HuH-7.5 (cell line): ENCODE data around the gene SPAG17.

ENCODE experiments used
- DNase-seq: peaks from one replicate; pipeline ENCODE4 v3.0.0; 2011; ENCODE audit warnings: low spot score

Gene SPAG17

DNA sequence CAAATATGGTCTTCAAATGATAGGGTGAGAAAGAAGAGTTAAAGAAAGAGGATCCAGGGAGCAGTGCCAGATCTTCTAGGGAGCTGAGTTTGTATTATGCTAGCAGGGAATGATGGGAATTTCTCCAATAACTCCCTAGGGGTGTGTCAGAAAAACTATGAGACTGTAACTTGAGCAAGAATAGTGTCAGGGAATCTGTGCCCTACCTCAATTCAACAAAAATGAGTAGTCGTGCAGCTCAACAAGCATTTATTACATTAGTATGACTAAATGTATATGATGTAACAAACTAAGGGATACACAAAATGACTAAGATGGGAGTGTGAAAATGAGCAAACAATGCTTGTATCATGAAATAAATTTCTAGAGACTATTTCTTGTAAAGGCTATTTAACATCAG, 24.2 kb downstream of the SPAG17 start:
- no peak for DNase-seq

DNA sequence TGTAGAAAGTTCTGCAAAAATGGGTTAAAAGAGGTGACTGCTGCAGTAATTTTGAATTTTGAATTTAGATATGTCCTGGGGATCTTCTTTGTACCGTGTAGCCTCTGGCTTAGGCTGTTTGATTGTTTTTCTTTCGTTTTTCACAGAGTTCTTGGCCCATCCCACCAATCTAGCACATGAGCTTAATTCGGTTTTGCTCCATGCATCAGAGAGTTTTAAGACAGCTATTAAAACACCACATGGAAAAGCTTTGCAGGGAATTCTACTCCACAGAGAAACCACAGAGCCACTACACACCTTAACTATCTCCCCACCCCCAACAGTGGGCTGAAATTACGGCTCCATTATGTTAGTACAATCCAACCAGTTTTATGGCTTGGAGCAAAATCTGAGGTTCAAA, 25.5 kb downstream of the SPAG17 start:
- DNase-seq = no peak

DNA sequence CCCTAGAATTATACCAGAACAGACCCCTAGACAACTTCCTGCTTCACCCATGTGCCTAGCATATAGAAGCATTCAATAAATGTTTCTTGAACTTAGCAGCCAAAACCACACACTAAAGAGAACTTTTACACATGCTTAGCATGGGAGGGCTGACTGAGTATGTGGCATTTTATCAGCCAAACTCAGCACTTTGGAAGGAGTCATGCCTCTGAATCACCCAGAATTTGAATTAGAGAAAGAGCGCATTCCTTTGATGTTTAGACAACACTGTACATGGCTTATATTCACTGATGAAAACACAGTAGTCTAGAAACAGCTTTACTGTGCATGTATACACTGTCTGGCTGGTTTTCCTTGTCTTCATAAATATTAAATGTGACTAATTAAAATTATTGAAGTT, 26.1 kb downstream of the SPAG17 start:
- DNase-seq = no peak

DNA sequence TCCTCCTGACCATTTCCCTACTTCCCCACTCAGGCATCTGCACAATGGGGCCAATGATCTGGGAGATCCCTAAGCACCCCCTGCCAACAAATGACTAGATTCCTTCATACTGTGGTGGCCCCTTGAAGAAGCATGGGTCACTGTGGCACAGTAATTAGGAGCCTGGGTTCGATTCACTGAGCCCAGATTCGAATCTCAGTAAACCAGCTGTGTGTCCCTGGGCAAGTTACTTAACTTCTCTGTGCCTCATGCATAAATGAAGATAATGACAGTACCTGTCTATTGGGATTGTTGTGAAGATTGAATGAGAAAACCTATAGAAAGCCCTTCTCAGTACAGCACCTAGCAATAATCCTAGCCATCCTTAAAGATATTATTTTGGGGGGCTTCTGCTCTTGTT, 27.5 kb downstream of the SPAG17 start:
- no peak for DNase-seq

DNA sequence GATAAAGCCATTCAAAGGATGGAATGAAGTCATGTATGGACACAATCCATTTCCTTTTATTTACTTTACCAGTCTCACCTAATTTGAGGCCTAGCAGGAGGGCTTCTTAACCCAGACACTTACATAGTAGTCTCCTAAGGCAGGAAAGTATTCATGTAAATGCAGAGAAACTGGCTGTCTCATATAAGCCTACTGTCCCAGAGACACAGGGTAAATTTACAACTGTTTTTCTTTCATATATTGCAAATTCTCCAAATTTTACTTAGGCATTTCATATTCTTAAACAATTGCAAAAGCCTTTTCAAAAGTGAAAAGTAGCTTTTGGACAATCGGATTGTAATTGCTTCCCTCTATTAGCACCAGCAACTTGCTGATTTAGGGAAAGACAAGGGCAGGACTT, 29.9 kb downstream of the SPAG17 start:
- DNase-seq = no peak

DNA sequence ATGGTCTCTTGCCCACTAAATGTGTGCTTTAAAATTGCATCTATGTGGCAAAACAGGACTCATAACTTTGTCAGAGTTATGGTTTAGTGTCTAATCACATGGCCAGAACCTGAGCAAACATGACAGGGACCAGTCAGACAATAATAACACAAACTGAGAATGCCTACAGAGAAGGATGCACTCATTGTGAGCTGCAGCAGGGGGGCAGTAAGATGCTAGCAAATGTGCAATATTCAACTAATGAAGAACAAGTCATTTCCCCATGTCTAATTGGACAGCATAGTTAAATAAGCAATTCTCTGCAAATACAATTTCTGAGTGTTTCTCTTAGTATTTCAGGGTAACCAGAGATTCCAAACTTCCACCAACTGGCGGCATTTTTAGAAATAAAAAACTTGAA, 30.8 kb downstream of the SPAG17 start:
- DNase-seq = no peak

DNA sequence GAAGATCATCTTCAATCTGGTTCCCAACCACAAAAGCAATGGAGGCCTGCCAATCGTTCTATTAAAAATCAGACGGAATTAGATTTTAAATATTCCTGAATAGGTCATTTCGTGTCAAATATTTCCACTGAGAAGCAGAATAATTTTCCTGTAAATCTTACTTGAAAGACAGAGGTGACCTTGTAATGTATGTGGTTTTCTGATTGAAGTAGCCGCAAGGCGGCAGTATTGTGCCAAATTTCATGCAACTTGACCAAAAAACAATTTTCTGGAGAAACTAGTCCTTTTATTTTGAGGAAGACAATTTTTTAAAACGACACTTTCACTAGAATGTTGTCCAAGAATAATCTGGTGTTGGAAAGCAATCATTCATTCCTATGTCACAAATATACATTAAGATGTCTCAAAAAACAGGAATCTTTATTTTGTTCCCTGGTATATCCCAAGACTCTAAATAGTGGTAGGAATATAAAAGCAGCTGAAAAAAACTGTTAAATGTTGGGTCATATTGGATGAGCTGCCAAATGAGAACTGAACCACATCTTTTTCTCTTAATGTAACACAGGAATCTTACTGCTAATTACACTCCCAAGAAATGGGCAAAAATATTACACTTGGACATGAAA, 33.6 kb downstream of the SPAG17 start:
- no peak for DNase-seq

DNA sequence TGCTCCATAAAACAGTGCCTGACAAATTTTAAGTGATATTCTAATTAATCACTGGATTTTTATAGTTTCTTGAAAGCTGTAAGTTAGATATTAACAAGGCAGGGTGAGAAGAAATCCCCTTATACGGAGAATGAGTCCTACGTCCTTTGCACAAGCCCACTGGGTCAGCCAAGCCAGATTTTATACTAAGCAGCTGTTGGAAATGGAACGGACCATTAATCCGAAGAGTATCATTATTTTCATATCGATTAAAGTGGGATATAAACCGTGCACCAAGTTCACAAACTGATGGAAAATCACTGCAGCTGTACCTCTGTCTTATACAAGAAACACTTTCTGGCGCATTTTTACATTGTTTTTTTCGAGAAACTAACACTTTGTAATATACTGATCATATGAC, 35.2 kb downstream of the SPAG17 start:
- DNase-seq = no peak

DNA sequence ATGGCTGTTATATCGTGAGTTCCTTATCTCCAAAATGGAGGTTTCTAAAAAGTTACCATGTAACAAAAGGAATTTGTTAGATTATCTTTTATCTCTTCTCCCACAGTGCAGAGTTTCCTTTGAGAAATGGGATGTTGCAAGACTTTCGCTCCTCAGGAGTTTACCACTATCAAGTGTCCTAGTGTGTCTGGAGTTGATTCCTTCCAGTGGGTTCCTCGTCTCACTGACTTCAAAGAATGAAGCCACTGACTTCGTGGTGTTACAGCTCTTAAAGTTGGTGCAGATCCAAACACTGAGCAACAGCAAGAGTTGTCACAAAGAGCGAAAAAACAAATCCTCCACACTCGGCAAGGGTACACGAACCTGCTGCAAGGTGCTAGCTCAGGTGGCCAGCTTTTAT, 37.0 kb downstream of the SPAG17 start:
- DNase-seq = no peak

DNA sequence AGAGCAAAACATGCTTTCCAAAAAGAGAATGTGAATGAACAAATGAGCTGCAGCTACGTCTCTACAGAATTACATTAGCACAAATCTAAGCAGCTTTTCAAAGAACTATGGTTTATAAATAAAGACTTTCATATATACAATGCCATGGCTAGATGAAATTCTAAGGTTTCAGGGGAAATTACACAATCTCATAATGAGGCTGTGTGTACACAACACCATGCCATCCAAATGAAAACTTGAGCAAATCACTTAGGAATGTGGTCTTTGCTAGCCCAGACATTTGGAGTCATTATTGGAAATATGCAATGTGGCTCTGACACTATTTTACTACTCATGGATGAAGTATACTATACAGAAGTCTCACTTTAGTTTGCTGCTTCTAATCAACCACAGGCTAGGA, 37.5 kb downstream of the SPAG17 start:
- DNase-seq = no peak

DNA sequence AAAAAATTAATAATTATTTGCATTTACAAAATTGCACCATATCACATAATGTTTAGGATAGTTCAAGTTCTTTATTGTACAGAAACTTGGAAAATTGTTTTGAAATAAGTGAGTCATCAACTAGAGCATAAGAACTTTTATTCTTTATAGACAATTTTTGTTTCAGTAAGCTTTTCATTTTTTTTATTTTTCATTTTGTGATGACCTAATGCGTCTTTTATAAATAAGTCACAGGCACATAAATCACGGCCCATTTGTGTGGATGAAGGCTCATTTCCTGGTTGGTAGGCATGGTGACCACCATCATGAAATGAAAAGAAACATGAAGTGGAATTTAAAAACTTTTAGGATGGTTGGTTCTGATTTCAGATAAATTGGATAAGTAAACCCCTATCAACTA, 39.3 kb downstream of the SPAG17 start:
- DNase-seq = no peak

DNA sequence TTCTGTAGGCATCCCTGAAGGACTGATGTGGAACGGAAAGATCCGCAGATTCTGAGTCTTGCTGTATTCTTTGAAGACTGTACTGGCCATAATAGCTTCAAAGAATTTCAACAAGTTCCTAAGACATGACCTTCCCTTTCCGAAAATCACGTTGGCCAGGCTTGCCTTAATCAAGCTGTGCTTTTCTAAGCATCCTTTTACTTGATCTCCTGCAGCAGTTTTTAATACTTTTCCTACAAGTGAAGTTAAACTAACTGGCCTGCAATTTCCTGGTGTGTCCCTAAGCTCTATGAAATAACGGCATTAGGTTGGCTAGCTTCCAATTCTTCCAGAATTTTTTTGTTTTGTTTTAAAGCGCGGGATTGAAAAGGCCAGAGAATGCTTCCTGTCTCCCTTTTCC, 40.3 kb downstream of the SPAG17 start:
- DNase-seq = no peak

DNA sequence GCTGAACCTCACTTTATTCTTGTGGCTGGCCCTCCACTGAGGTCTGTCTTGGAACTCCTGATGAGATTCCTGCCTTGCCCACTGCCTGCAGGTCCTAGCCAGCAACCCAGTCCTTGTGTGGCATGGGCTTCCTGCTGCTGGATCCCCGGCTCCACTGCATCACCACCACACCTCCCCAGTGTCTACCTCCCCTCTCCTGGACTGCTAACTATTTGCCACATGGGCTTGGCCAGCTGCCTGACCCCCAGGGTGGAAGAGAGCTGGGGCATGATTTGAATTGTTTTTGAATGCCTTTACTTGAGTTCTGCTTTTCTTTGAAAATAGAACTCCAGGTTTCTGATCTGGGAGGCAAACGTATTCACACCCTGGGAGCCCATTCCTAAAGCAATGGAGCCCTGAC, 41.2 kb downstream of the SPAG17 start:
- no peak for DNase-seq

DNA sequence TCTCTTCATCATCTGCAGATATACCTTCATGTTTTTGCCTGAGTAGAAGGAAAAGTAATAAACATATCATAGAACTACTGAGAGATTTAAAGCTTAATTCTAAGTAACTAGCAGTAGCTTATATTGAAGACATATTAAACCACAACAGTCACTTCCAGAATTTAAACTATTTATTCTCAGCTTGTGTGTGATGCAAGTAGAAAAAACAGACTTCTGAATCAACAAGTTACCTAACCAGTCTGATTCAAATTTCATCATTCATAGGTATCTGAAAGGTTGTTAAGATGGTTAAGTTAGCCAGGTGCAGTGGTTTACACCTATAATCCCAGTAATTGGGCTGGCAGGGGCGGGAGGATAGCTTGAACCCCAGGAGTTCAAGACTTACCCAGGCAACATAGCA, 41.9 kb downstream of the SPAG17 start:
- DNase-seq = no peak

DNA sequence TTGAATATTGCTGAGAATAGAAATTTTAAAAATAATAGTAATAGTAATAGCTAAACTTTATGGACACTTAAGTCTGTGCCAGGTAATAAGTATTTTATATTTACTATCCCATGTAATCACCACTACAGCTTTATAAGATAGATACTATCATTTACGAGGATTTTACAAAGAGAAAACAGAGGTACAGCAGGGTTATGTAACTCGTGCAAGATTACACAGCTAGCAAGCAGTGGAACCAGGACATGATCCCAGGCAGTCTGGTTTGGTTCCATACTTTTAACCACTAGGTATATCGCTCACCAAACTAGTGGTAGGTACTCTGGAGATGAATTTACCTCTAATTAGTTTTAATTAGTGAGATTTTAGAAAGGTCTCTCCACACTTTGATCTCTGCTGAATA, 42.5 kb downstream of the SPAG17 start:
- no peak for DNase-seq

DNA sequence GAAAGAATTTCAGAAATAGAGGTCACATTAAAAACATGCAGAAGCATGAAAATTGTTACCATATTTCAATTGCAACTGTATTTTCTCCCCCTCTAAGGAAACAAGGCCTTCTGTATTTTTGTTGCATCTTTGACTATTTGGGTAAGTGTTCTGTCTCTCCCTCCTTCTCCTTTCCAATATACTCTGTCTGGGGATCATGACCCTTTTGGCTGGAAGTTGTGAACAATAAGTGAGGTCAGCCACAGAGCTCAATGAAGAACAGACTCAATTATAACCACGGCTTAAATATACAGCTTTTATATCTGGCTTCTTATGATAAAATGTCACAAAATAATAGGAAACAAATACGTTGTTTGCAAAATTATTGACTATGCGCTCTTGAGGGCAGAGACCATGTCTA, 47.1 kb downstream of the SPAG17 start:
- no peak for DNase-seq

DNA sequence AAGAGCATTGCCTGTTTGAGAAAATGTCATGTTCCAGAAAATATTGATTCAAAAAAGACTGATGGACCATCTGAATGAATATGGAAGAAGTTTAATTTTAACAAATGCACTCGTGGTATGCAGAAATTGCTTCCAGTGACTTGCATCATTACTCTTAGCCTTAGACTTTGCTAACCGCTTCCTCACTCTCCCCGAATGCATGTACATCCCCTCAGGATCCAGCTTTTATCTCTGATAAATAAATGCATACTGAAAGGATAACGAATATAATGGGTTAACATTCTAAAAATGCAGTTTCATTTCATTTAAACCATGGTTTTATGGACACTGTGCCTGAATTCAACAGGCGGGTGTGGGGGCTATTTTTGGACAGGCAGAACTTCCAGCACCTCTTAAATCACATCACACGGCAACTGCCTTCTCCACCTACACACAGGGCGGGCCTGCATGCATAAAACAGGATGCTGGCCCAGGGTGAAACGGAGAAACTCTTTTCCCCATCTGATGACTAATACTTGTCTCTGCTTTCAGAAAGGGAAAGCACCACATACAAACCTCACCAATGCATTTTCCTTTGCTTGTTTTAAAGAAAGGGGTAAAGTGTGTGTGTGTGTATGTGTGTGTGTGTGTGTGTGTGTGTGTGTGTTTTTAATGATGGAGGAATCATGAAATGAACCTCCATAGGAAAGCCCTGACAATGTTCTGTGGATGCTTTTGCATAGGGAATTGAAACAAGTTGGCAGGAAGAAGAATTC, 48.7 kb downstream of the SPAG17 start:
- DNase-seq = no peak

DNA sequence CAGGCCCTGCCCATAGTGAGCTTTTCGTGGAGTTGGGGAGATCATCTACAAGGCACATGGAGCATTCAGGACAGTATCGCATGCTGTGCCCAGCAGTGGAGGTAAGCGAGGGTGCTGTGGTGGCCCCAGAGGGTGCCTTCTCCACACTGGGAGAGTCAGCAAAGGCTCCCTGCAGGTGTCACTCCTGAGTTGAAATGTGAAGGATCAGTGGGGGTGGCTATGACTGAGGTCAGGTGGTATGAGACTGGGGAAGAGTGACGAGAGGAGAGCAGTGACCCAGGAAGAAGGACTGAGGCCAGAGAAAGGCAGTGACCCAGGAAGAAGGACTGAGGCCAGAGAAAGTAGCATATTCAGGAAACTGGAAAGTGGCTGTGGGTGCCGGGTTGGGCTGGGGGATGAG, 53.0 kb downstream of the SPAG17 start:
- DNase-seq = no peak

DNA sequence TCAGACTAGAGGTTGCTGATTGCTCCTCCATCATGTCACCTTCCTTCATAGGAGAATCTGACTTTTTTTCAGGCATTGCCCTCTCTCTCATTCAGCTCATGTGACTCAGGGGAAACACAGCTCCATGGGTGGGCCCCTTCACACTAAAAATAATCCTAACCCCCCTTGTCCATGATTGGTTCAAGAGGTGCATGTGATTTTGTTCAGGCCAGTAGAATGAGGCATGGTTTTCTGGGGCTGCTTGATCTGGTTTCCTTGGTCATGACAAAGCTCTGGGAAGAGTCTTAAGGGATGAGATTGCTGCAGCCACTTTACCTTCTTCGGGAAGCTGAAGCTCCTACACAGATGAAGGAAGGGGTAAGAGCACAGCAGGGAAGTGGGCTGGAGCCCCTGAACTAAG, 56.3 kb downstream of the SPAG17 start:
- DNase-seq = no peak

DNA sequence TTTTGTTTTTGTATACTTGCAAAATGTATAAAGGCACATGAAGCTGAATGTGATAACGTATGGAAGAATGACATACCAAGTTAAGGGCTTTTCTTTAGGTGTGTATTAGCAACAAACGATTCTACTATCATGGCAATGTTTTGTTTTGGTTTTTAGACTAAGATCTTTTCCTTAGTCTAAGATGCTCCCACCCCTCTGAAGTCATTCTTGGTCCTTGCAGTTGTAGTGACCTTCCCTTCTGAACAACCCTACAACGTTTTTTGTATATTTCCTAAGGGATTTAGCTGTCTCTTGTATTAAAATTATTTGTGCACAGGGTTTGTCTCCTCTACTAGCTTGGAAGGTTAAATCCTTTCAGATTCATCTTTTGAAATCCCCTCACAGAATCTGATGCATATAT, 61.0 kb downstream of the SPAG17 start:
- DNase-seq = no peak

DNA sequence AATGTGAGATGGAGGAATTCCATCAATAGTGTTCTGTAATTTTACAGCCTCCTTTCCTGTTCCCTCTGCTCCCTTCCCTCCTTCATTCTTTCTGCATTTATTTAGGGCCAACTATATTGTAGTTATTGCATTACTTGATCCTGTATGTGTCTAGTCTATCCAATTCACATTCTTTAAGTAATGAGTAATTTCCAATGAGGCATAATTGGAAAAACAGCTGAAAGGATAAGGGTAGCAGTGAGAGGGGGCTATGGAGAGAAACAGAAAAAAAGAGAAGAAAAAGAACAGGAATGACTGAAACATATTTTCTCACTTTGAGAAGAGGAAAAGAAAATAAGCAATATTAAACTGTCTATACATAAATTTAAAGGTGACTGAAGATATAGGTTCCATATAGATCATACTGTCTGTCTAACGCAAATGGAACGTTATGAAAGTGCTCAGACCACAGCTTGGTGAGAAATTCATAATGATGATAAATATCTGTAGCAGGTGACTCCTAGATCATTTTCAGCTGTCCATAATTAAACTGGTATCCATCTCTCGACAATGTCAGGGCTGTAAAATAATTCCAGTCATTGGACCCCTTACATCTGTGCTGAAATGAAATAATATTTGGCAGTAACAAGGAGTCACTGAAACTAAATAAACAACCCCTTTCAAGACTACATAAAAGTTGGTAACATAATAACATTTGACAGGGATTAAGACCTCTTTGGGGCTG, 61.8 kb downstream of the SPAG17 start:
- no peak for DNase-seq

DNA sequence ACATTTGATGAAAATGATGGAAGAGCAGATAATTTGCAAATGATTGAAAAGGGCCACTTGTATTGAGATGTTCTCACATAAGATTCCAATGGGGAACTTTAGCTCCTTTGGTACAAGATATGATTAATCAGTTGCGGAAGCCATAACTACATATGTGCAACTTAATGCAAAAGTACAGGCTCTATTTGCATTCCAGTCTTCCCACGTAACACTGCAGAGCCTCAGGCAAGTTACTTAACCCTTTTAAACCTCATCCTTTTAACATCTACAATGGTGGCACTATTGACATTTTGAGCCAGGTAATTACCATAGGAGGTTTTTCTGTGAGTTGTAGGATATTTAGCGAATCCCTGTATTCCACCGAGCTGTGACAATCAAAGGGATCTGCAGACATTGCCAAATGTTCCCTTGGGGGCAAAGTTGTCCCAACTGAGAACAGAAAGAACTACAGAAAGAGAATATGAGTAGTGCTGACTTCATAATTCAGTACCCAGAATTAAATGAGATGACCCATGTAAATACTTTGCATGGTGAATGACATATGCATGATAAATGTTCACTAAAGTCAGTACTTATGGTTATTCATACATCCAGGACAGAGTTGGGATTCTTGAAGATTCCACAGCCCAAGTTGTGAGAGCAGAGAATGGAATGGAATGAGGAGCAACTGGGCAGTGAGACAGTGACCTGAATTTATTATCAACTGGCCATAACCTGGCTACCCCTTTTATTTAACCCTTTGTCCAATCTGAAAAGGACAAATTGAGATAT, 62.6 kb downstream of the SPAG17 start:
- no peak for DNase-seq
